ENCODE data around the gene LYRM2. TPM values are rescaled to one million over a fixed set of nuclear protein-coding genes. Genes with fewer than 3 reads are reported as not detected.

LYRM2 gene
- total RNA-seq, 1 donor from 2014 or later = 53.0 TPM

GRCh38 chr6:89518352-89519055 lies 120.0 kb downstream of the LYRM2 start:
- Mint-ChIP-seq H3K27me3 (ENCODE audit: low read depth) (no peaks in the 10 kb centered on the region), H3K4me3 (no peak overlapping the region), H3K4me1 (peaks cover 4% of the 10 kb centered on the region), H3K9me3 (no peaks in the 10 kb centered on the region), H3K36me3 (ENCODE audit: low read depth) (no peaks in the 10 kb centered on the region), H3K27ac (ENCODE audit: unreplicated experiment) (no peak overlapping the region)
- DNase-seq (ENCODE audit: low read depth, low spot score) = no peak
- TF ChIP-seq CTCF (conservative IDR thresholded peaks at IDR 0.05) = no peak

Other genes with a start within 250 kb of the LYRM2 start
- gene RRAGD, start 226.5 kb downstream of the LYRM2 start, total RNA-seq = 12.8 and 14.0 TPM in 2 replicates
- 20.5 and 20.7 TPM in 2 replicates for gene ANKRD6, start 205.6 kb downstream of the LYRM2 start, total RNA-seq
- gene MDN1, start 181.0 kb upstream of the LYRM2 start, total RNA-seq = 46.6 and 49.0 TPM in 2 replicates
- gene CASP8AP2, start 191.1 kb upstream of the LYRM2 start, total RNA-seq = 36.6 and 38.3 TPM in 2 replicates